K562 treated with DMSO at 1 percent for 48 hours (cell line): ENCODE measurements around the gene TRIM54. TPM values are rescaled to one million over a fixed set of nuclear protein-coding genes. Genes with fewer than 3 reads are reported as not detected.

Experiments
- total RNA-seq: library from RNA; unstranded; fragments of 300-600 nt; gene quantifications from 2 replicates; pipeline ENCODE4 v1.2.3, GENCODE V29; 2022; ENCODE audit warnings: low replicate concordance; ENCODE audit errors: extremely low read depth

The TRIM54 gene, protein sequence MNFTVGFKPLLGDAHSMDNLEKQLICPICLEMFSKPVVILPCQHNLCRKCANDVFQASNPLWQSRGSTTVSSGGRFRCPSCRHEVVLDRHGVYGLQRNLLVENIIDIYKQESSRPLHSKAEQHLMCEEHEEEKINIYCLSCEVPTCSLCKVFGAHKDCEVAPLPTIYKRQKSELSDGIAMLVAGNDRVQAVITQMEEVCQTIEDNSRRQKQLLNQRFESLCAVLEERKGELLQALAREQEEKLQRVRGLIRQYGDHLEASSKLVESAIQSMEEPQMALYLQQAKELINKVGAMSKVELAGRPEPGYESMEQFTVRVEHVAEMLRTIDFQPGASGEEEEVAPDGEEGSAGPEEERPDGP
- not detected in 2 replicates for total RNA-seq

DNA sequence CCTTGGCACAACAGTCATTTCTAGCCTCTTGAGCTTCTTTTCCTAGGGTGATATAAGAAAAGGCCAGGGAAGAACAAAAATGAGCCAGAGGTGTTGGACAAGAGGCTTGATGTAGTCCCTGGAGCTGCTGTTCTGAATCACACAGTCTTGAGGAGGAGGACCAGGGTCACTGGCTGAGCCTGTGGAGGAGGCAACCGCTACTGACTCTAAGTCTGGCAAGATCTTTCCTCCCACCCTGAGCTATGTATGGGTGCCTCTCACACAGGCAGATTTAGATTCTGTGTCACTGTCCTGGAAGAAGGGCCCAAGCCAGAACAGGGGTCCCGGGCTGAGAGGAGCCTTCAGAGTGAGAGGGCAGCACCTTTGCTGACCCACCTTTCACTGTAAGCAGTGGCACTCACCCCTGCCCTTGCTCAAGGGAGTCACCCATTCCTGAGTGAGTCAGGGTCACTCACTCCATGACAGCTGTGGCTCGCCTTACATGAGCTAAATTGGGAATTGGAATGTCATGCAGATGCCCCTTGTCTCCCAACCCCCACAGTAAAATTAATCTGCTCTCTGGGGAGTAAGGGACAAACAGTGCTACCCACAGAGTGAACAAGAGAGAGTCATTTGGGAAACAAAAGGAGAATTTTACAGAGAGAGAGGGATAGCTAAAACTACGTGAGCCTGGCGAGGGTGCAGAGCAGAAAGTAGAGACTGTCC is at the start of gene TRIM54:
Gene TRIM54 (plus strand): TSS at position 575 of the 705 bp plus-strand sequence. CDS start 303 bp downstream, outside the sequence.

DNA sequence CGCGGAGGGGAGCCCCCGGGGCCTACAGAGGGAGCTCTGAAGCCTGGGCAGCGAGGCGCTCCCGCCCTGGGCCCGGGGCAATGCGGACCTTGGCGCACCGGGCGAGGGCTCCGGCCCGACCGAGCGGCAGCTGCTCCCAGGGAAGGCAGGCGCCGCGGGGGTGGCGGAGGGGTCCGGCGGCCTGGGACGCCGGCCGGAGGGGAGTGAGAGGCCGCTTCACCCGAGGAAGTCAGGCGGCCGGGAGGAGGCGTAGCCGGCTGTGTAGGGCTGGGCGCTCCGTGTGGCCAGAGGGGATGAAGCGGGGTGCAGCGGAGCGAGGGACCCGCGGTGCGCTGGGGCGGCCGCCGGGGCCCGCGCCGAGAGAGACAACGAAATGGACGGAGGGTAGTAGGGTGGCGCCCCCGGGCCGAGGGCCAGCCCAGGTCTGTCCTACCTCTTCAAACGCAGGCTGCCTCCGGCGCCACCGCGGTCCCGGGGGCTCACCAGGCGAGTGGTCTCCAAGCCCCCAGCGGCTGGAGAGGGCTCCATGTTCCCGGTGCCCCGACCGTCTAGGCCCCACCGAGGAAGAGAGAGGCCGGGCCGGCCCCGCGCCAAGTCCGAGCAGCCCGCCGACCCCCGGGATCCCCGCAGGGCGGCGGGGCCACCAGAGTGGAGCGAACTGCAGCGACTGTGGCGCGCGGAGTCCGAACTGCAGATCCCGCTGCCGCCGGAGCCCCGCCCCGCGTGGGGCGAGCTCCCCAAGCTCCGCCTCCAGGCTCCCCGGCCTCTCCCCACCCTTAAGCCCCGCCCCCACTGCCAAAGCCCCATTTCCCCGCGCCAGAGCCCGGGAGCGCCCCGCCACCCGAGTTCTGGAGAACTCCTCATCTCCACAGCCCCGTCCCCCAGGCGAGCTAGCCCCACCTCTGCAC is 19.6 kb upstream of the TRIM54 start, which contains the start of gene SLC30A3:
Gene SLC30A3 (minus strand): TSS at position 669 of the 908 bp plus-strand sequence. CDS start 141 bp downstream, at position 528.

DNA sequence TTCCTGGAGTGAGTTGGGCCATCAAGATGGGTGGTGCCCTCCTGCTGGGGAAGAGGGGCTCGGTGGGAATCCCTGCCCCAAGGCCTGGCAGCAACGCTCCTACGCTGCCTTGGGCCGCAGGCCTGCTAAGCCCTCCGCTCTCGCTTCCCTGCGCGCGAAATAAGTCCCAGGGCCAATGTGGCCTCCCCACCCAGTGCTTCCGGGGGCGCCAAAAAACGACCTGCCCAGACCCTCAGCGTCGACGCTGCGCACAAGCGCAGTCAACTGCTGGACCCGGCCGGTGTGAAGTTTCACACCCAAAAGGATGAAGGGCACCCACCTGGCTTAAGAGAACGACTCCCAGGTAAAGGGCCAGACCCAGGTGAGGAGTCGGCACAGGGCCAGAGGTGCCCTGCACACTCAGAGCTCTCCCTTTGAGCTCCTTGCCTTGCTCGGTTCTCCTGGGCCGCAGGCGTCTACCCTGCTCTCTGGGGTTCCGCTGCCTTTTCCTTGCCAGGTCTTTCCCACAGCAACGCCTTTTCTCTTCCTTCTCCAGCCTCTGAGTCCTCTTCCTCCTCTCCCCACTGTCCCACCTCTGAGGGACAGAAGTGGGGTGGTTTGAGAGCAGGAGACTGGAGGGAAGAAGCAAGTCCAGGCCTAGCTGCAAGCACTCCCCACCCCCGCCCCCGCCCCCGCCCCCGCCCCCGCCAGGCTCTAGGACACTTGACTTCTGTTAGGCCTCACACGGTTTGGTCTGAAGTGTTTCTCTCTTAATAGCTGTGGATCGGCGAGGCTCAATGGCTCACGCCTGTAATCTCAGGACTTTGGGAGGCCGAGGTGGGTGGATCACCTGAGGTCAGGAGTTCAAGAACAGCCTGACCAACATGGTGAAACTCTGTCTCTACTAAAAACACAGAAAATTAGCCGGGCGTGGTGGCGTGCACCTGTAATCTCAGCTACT is 6.7 kb upstream of the TRIM54 start, which contains the start of gene DNAJC5G:
Gene DNAJC5G (plus strand): TSS at position 223 of the 940 bp plus-strand sequence. CDS start 1,296 bp downstream, outside the sequence.

DNA sequence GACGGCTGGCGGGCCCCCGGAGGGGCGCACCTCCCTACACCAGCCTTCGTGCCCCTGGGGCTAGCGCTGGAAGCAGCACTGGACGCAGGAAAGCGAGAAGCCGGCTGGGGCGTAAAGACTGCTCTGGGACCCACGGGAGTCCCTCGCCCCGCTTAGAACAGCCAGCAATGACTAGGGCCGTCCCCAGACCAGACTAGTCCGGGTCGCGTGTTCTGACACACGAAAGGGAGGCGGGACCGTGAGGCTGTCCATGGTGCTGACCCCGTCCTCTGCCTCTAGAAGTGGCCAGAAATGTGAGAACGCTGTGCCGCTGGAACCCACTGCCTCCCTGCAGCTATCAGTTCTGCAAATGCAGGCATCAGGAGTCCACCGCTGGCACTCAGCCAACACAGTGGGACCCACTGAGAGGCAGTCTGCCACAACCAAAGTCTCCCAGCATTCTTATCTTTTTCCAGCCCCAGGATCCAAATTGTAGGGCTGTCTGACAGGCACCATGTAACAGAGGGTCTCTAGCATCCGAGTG is 26.2 kb downstream of the TRIM54 start, which contains the start of gene UCN:
Gene UCN (minus strand): TSS at position 87 of the 523 bp plus-strand sequence. CDS start 550 bp downstream, outside the sequence.

DNA sequence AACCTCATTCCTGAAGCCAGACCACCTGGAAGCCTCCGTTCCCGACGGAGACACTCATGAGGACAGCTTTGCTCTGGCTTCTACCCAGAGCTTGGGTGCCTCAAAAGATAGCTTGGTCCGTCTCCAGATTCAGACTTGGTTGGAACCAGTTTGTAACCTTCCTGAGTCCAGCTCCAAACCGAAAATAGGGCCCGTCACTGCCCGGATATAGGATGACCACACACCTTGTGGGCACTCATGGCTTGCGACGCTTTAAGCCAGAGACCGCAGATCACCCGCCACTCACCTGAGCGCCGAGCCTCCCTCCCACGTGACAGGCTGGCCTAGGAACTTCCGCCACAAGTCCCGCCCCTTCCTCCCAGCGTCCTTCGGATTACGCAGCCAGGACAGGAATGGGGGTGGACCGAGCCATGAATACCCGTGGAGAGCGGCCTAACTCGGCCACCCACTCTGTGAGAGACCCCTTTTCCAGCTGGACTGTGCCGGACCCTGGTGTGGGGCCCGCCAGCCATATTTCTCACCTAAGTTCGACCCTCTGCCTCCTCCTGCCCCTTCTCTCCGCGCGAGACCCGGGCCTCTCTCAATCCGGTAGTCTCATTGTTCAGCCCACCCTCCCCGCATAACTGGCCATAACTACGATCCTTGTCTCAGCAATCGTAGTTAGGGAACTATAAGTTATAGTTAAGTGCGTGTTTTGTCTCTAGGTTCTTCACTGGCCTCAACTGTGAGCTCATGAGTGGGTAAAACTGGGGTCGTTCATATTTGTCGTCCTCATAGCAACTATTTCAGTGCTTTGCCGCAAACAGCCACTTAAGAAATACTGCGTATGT is 40.8 kb downstream of the TRIM54 start, which contains the start of gene MPV17:
Gene MPV17 (minus strand): TSS at position 332 of the 830 bp plus-strand sequence. CDS start 580 bp downstream, outside the sequence.

DNA sequence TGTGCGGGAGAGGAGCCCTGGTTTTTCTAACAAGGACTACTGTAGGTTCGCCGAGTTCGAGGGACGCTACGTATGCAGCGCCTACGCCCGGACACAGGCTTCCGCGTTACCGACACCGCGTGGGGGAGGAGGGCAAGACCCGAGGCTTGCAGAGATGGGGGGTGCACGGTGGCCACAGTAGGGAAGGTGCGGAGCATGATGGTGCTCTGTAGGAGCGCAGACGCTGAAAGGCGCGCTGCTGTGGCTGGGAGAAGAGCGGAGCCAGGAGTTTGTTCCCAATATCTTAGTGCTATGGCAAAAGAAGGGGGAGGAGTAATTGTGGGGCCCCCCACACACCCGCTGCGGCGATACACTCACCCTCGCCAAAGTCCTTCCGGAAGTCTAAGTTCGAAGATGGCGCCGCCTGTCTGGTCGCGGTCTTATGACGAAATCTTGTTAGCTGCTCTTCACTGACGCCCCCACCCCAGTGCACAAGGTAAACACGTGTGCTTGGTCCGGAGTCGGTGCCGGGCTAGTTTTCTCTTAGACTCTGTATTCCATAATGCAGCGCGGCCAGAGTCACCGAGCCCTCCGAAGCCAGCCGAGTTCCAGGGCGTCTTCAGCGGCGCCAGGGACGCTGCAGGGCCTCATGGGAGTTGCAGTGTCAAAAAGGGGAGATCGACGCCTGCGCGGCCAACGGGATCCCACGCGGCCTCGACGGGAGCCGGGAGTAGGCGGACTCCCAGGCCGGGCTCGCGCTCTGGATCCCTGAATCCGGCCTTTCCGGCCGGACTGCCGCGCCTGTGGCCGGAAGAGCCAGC is 74.4 kb downstream of the TRIM54 start, which contains the start of gene GTF3C2:
Gene GTF3C2 (minus strand): TSS at position 383 of the 800 bp plus-strand sequence. CDS start 13,210 bp downstream, outside the sequence.

Other genes with a start within 250 kb of the TRIM54 start
- not detected in 2 replicates for gene TMEM214, start 249.5 kb upstream of the TRIM54 start, total RNA-seq
- gene AGBL5, start 230.8 kb upstream of the TRIM54 start, total RNA-seq, result not detected in 2 replicates
- gene OST4, start 210.8 kb upstream of the TRIM54 start, total RNA-seq, result not detected in 2 replicates
- gene EMILIN1, start 203.8 kb upstream of the TRIM54 start, total RNA-seq, result not detected in 2 replicates
- gene KHK, start 195.7 kb upstream of the TRIM54 start, total RNA-seq, result not detected in 2 replicates
- not detected in 2 replicates for gene CGREF1, start 163.3 kb upstream of the TRIM54 start, total RNA-seq
- gene ABHD1, start 158.6 kb upstream of the TRIM54 start, total RNA-seq, result not detected in 2 replicates
- gene PREB, start 147.8 kb upstream of the TRIM54 start, total RNA-seq, result not detected in 2 replicates
- gene PRR30, start 143.0 kb upstream of the TRIM54 start, total RNA-seq, result not detected in 2 replicates
- gene TCF23, start 133.4 kb upstream of the TRIM54 start, total RNA-seq, result not detected in 2 replicates
- not detected in 2 replicates for gene ATRAID, start 70.4 kb upstream of the TRIM54 start, total RNA-seq
- not detected in 2 replicates for gene SLC5A6, start 70.2 kb upstream of the TRIM54 start, total RNA-seq
- not detected in 2 replicates for gene CAD, start 65.1 kb upstream of the TRIM54 start, total RNA-seq
- gene SLC30A3, start 19.4 kb upstream of the TRIM54 start, total RNA-seq, result not detected in 2 replicates
- not detected in 2 replicates for gene DNAJC5G, start 7.0 kb upstream of the TRIM54 start, total RNA-seq
- gene UCN, start 26.0 kb downstream of the TRIM54 start, total RNA-seq, result not detected in 2 replicates
- not detected in 2 replicates for gene MPV17, start 40.7 kb downstream of the TRIM54 start, total RNA-seq
- gene GTF3C2, start 74.3 kb downstream of the TRIM54 start, total RNA-seq, result not detected in 2 replicates
- gene EIF2B4, start 87.9 kb downstream of the TRIM54 start, total RNA-seq, result not detected in 2 replicates
- not detected in 2 replicates for gene SNX17, start 88.2 kb downstream of the TRIM54 start, total RNA-seq
- gene ZNF513, start 98.3 kb downstream of the TRIM54 start, total RNA-seq, result not detected in 2 replicates
- gene PPM1G, start 127.2 kb downstream of the TRIM54 start, total RNA-seq, result not detected in 2 replicates
- gene NRBP1, start 146.2 kb downstream of the TRIM54 start, total RNA-seq, result not detected in 2 replicates
- not detected in 2 replicates for gene KRTCAP3, start 160.0 kb downstream of the TRIM54 start, total RNA-seq
- gene IFT172, start 207.3 kb downstream of the TRIM54 start, total RNA-seq, result not detected in 2 replicates
- not detected in 2 replicates for gene FNDC4, start 212.8 kb downstream of the TRIM54 start, total RNA-seq
- not detected in 2 replicates for gene GCKR, start 214.4 kb downstream of the TRIM54 start, total RNA-seq